Measurements from ENCODE around the gene CRELD1.

CRELD1 gene

GRCh38 chr3:9912294-9912935 is 21.2 kb upstream of the CRELD1 start:
- DNase-seq (ENCODE audit: low read depth) = peak; percentile 92
- no peak overlapping the region for H3K4me3 ChIP-seq (ENCODE audit: low read depth, low read length)
- TF ChIP-seq CTCF (IDR thresholded peaks at IDR 0.05; ENCODE audit: low read depth, low read length) = no peak
- no peak for TF ChIP-seq MYC (IDR thresholded peaks at IDR 0.05; ENCODE audit: low read depth, low read length)
- TF ChIP-seq POLR2A (IDR thresholded peaks at IDR 0.05; ENCODE audit: extremely low read depth, insufficient read length) = no peak
- TF ChIP-seq, protein P1, sequence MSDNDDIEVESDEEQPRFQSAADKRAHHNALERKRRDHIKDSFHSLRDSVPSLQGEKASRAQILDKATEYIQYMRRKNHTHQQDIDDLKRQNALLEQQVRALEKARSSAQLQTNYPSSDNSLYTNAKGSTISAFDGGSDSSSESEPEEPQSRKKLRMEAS (IDR thresholded peaks at IDR 0.05; ENCODE audit: low read depth, low read length) = no peak

GRCh38 chr3:9913601-9914000 is 20.0 kb upstream of the CRELD1 start:
- no peak overlapping the region for H3K4me3 ChIP-seq (ENCODE audit: low read depth, low read length)
- TF ChIP-seq, protein P1 (IDR thresholded peaks at IDR 0.05; ENCODE audit: low read depth, low read length) = no peak
- TF ChIP-seq CTCF (IDR thresholded peaks at IDR 0.05; ENCODE audit: low read depth, low read length) (no peak), MYC (IDR thresholded peaks at IDR 0.05; ENCODE audit: low read depth, low read length) (no peak), POLR2A (IDR thresholded peaks at IDR 0.05; ENCODE audit: extremely low read depth, insufficient read length) (no peak)
- peak; percentile 64 for DNase-seq (ENCODE audit: low read depth)

DNA sequence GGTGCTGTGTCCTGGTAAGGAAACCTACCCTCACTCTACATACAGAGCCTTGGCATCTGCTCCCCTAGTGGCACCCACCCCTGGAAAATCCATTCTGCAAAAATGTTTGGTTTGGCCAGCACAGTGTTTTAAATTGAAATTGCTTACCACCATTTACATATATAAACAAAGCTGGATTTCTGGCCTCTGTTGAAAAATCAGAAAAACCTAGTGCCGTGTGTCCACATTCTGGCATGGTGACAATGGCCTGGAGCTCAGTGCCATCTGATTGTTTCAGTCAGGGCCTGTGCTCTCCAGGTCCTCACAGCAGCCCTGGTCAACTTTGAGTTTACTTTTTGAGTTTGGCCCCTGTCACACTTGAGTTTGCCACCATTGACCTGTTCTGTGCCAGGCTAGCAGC is 19.6 kb upstream of the CRELD1 start:
- no peak for DNase-seq (ENCODE audit: low read depth)
- H3K4me3 ChIP-seq (ENCODE audit: low read depth, low read length) = no peak overlapping the region
- TF ChIP-seq, protein P1 (IDR thresholded peaks at IDR 0.05; ENCODE audit: low read depth, low read length) = no peak

DNA sequence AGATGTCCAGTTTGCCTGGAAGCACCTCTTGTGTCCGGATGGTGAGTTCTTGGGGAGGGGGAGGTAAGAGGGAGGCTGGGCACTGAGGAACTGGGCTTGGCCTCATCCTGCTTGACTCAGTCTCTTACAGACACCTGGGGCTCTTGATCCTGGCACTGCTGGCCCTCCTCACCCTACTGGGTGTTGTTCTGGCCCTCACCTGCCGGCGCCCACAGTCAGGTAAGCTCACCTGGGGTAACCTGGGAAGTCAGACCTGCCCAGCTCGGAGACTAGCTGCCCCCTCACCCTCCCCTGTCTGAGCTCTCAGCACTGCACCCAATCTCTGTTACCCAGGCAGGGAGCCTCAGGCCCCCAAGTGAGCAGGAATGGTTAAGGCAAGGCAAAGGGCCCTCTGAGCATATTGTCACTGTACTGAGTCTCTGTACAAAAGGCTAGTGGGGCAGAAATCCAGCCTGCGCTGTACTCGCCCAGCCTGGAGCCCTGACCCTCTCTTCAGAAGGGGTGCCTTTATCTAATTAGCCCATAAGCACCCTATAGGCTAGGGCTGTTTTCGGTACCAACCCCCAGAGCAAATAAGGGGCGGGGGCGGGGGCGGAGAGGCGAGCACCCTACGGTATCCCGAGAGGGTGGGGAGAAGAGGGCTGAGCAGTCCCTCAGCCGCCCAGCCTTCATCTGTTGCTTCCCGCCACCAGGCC is 18.9 kb upstream of the CRELD1 start:
- peak; percentile 92 for DNase-seq (ENCODE audit: low read depth)
- no peak for TF ChIP-seq MYC (IDR thresholded peaks at IDR 0.05; ENCODE audit: low read depth, low read length)
- TF ChIP-seq, protein P1 (IDR thresholded peaks at IDR 0.05; ENCODE audit: low read depth, low read length) = no peak
- TF ChIP-seq POLR2A (IDR thresholded peaks at IDR 0.05; ENCODE audit: extremely low read depth, insufficient read length) = no peak
- TF ChIP-seq CTCF (IDR thresholded peaks at IDR 0.05; ENCODE audit: low read depth, low read length) = no peak
- peak overlapping the region; percentile 53 for H3K4me3 ChIP-seq (ENCODE audit: low read depth, low read length)

DNA sequence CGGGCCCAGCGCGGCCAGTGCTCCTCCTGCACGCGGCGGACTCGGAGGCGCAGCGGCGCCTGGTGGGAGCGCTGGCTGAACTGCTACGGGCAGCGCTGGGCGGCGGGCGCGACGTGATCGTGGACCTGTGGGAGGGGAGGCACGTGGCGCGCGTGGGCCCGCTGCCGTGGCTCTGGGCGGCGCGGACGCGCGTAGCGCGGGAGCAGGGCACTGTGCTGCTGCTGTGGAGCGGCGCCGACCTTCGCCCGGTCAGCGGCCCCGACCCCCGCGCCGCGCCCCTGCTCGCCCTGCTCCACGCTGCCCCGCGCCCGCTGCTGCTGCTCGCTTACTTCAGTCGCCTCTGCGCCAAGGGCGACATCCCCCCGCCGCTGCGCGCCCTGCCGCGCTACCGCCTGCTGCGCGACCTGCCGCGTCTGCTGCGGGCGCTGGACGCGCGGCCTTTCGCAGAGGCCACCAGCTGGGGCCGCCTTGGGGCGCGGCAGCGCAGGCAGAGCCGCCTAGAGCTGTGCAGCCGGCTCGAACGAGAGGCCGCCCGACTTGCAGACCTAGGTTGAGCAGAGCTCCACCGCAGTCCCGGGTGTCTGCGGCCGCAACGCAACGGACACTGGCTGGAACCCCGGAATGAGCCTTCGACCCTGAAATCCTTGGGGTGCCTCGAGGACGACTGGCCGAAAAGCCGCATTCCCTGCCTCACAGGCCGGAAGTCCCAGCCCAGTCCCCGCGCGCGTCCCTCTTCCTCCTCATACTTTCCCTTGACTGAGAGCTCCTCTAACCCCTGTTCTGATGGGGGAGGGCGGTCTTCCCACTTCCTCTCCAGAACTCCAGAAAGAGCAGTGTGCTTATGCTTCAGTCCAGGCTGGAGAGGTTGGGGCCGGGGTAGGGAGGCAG is 18.1 kb upstream of the CRELD1 start:
- TF ChIP-seq MYC (IDR thresholded peaks at IDR 0.05; ENCODE audit: low read depth, low read length) (peak; percentile 55), CTCF (IDR thresholded peaks at IDR 0.05; ENCODE audit: low read depth, low read length) (no peak), POLR2A (IDR thresholded peaks at IDR 0.05; ENCODE audit: extremely low read depth, insufficient read length) (peak; percentile 57)
- TF ChIP-seq, protein P1 (IDR thresholded peaks at IDR 0.05; ENCODE audit: low read depth, low read length) = peak; percentile 73
- H3K4me3 ChIP-seq (ENCODE audit: low read depth, low read length) = peak overlapping the region; percentile 65
- DNase-seq (ENCODE audit: low read depth) = peak; percentile 78

Data from NB4 (cell line).